Measurements from ENCODE around the gene RBMS1. TPM values are rescaled to one million over a fixed set of nuclear protein-coding genes. Genes with fewer than 3 reads are reported as not detected.

RBMS1 gene
- total and polyA plus RNA-seq, 2 experiments from 2014 or later = 55.5 to 94.8 TPM

GRCh38 chr2:160510617-160511016 lies 17.0 kb upstream of the RBMS1 start:
- Mint-ChIP-seq H3K36me3 (ENCODE audit: low read depth) (no peaks in the 10 kb centered on the region), H3K9me3 (no peaks in the 10 kb centered on the region), H3K27me3 (ENCODE audit: insufficient read depth, low read depth, poor library complexity) (peaks cover under 1% of the 10 kb centered on the region), H3K27ac (no peak overlapping the region), H3K4me1 (peaks cover 13% of the 10 kb centered on the region), H3K4me3 (no peak overlapping the region)
- DNase-seq (ENCODE audit: low spot score) = no peak
- Histone ChIP-seq H3F3A (replicated peaks; ENCODE audit: low read depth) (no peaks in the 10 kb centered on the region), H3K4me2 (no peak overlapping the region), H3K79me2 (replicated peaks; ENCODE audit: insufficient read depth) (no peaks in the 10 kb centered on the region), H3K4me1 (ENCODE audit: insufficient read depth) (peaks cover 12% of the 10 kb centered on the region; the same call in 1 of the 2 replicates), H4K20me1 (replicated peaks; ENCODE audit: insufficient read depth) (no peaks in the 10 kb centered on the region), H3K4me3 (no peak overlapping the region), H3K27ac (ENCODE audit: low read depth) (no peak overlapping the region), H3K36me3 (ENCODE audit: insufficient read depth) (no peaks in the 10 kb centered on the region), H2AFZ (peak overlapping the region; percentile 66; the same call in 1 of the 2 replicates), H3K9me2 (ENCODE audit: insufficient read depth) (peaks cover 4% of the 10 kb centered on the region; the same call in 1 of the 2 replicates), H3K27me3 (ENCODE audit: insufficient read depth) (no peaks in the 10 kb centered on the region)
- TF ChIP-seq EZH2 (IDR thresholded peaks at IDR 0.05; ENCODE audit: low read depth, unreplicated experiment) = no peak
- no peak for TF ChIP-seq ZNF114 (CRISPR knock-in tag; IDR thresholded peaks at IDR 0.05)
- ATAC-seq = no peak

DNA sequence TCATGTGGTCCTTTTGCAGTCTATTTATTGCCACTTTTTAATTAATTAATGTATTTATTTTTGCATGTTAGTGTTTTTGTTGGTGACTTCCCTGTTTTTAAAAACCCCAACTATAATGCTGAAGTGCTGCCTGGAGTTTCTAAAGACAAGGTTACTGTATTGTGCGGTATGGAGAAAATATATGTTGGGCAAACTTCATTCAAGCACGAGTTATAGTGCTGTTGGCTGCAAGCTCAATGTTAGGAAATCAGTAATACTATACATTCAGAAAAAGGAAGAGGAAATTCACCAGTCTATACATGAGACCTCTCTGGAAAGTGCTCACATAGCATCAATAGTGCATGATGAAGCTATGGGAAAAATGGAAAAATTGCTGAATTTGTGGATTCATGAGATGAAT lies 15.4 kb upstream of the RBMS1 start:
- Histone ChIP-seq H3K79me2 (replicated peaks; ENCODE audit: insufficient read depth) (no peaks in the 10 kb centered on the region), H3K27ac (ENCODE audit: low read depth) (no peak overlapping the region), H3K27me3 (ENCODE audit: insufficient read depth) (no peaks in the 10 kb centered on the region), H2AFZ (no peak overlapping the region), H3K4me1 (ENCODE audit: insufficient read depth) (no peaks in the 10 kb centered on the region; the same call in 1 of the 2 replicates), H3K9me2 (ENCODE audit: insufficient read depth) (peaks cover 4% of the 10 kb centered on the region; the same call in 1 of the 2 replicates), H3K36me3 (ENCODE audit: insufficient read depth) (no peaks in the 10 kb centered on the region), H4K20me1 (replicated peaks; ENCODE audit: insufficient read depth) (no peaks in the 10 kb centered on the region), H3K4me3 (no peak overlapping the region), H3F3A (replicated peaks; ENCODE audit: low read depth) (no peaks in the 10 kb centered on the region), H3K4me2 (no peak overlapping the region)
- TF ChIP-seq CTCF (conservative IDR thresholded peaks at IDR 0.05; ENCODE audit: low read depth in 2 of 2) (no peak), ZNF462 (CRISPR knock-in tag; IDR thresholded peaks at IDR 0.05) (no peak), EZH2phosphoT487 (IDR thresholded peaks at IDR 0.05; ENCODE audit: unreplicated experiment) (no peak), CREB1 (CRISPR knock-in tag; IDR thresholded peaks at IDR 0.05; ENCODE audit: low read depth) (no peak)
- no peaks in the 10 kb centered on the region for H3K27me3 Mint-ChIP-seq (ENCODE audit: insufficient read depth, low read depth, poor library complexity)
- no peaks in the 10 kb centered on the region for H3K36me3 Mint-ChIP-seq (ENCODE audit: low read depth)
- H3K4me1 Mint-ChIP-seq = no peaks in the 10 kb centered on the region; the same call in 1 of the 3 replicates
- no peak overlapping the region for H3K4me3 Mint-ChIP-seq
- DNase-seq (ENCODE audit: low spot score) (no peak), ATAC-seq (no peak)
- H3K27ac Mint-ChIP-seq = no peak overlapping the region
- no peaks in the 10 kb centered on the region for H3K9me3 Mint-ChIP-seq

All from GM23338 (cell line).